Activated CD4-positive, CD25-positive, alpha-beta regulatory T cell treated with anti-CD3 and anti-CD28 coated beads, Interleukin-2, amount 50 U/mL, for 24 hours (primary cell): ENCODE results near the gene ID3.
"Not testable (repeated sequence)": the region's sequence is repeated elsewhere in the genome, so short reads cannot be mapped to it uniquely, and the experiment has no call there.

Experiments used
- ATAC-seq, 2 donors: fragments of 150-1000 bp; cut with Tn5 transposase; one replicate each; pipeline ENCODE4 v1.10.0; 2021; ENCODE audit warnings: mild to moderate bottlenecking in 1 of 2, moderate library complexity in 1 of 2

ID3 gene

DNA sequence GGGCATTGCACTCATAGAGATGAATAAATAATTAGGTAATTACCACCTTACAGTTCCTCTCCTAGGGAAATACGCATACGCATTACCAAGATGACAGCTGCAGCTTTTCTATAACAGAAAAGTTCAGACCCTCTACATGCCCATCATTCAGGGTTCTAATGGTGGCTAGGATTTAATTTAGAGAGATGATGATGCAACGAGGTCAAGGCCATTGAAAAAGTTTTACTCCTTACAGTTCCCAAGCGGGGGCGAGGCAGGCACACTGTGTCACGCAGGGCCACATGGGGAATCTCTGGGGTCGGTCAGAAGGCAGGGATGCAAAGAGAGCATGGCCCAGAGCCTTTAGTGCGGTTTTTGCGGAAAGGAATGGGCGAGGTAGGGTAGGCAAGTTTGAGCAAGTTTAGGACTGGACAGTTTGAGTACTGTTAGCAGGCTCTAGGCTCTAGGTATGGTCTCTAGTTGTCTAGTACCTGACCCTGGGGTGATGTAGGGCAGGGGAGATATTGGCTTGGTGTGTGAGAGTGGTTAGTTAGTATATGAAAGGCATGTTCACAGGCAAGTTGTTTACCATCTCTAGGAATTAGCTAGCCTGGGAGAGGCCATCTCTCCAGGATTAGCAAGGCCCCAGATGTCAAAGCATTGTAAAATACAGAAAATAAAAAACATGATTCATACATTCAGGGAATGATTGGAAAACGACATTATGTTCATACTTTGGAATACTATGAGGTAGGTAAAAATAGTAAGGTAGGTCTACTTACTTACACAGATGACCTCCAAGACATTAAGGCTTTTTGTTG is 29.6 kb upstream of the ID3 start:
- ATAC-seq = no peak

DNA sequence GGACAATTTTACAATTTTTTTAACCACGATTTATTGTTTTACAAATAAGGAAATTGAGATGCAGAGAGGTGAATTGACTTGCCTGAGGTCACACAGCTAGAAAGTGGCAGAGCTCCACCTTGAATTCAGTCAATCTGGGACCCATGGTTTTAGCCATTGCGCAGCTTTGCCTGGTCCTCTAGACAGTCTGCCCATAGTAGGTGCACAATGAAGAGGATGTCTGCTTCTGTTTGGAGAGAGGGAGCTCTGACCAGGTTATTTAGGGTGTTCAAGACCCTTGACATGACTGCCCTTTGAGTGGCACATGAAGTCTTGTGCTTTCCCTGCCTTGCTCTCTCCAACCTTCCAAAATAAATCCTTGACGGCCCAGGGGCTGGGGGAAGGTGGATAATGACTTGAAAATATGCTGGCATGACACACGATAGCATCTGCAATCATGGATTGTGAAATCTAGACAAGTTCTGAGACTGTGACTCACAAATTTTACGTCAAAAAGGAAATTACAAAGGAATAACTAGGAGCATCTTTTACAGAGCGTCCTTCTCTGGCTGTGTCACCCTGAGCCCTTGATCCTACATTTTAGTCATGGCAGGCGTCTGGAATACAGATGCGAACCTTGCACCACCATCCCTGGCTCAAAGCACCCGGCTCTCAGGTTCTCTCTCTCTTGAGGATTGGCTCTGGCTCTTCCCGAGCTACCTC is 26.2 kb upstream of the ID3 start:
- ATAC-seq = no peak

DNA sequence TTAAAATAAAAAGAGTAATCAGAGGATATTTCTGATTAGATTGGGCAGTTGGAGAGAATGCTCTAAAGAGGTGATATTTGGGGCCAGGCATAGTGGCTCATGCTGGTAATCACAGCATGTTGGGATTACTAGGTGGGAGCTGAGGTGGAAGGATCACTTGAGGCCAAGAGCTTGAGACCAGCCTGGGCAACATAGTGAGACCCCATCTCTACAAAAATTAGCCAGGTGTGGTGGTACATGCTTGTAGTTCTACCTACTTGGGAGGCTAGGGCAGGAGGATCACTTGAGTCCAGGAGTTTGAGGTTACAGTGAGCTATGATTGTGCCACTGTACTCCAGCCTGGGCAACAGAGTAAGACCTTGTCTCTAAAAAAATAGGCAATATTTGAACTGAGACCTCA is 24.4 kb upstream of the ID3 start:
- ATAC-seq = not testable (repeated sequence)

DNA sequence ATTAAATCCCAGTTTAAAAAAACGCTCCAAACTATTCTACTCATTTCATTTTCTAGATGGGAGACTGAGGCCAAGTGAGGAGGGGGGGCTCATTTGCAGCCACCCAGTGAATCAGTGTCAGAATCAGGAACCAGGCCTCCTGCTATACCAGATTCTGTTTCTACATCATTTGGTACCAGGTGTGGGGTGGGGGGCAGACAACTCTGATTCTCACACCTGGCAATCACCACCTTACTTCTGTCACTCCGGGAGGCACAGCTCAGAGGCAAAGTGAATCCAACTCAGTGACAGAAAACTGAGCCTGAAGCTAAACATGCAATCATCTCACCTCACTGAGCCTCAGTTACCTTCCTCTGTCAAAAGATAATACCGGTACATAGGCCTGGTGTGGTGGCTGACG is 23.5 kb upstream of the ID3 start:
- ATAC-seq = no peak

DNA sequence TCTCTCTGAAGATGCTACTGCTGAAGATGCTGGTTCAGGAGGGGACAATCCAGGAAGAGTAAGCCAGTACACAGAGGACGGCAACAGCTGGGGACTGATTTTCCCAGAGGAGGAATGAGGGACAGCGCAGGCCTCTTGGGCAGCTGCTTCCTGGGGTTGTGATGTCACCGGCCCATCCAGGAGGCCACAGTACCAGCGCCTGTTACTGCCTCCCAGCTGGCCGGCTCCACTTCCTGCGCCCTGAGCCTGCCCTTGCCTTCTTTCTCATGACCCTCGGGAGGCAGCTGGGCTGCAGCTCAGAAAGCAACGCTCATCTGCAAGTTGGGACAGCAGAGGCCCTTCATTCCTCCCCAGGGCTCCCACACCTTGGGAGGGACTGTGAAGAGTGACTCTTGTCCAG is 21.9 kb upstream of the ID3 start:
- no peak for ATAC-seq

DNA sequence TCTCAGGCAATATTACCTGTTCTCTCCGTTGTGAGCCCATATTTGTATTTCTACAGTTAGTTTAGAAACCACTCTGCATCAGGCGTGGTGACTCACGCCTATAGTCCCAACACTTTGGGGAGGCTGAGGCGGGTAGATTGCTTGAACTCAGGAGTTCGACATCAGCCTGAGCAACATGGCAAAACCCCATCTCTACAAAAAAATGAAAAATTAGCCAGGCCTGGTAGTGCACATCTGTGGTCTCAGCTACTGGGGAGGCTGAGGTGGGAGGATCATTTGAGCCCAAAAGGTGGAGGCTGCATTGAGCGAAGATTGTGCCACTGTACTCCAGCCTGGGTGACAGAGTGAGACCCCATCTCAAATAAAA is 19.7 kb upstream of the ID3 start:
- ATAC-seq = peak in 1 of 2 donors; percentile 37

DNA sequence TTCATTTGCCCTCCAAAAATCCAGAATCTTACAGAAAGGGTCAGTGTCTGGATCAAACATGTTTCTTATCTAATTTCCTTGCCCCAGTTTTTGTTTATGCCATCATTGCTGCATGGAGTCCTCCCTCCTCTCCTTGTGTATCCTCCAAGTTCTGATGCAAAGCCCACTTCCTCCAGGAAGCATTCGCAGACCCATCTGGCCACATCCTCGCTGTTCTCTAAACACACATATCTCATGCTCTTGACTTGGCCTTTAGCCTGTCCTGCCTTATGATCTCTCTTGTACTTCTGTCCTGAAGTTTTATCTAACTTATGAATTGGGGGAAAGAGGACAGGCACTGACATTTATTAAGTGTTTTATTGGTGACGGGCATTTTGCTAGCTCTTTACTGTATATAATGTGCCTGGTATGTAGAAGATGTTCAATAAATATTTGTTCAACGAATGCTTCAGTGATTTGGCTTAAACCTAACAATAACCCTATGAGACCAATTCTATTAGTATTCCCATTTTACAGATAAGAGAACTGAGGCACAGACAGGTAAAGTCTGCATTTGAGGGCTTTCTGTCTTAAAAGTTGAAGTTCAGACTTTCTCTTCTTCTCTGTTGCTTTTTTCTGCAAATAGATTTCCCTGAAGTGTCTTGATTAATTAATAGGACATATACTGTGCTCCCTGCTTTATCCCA is 19.2 kb upstream of the ID3 start:
- no peak for ATAC-seq

DNA sequence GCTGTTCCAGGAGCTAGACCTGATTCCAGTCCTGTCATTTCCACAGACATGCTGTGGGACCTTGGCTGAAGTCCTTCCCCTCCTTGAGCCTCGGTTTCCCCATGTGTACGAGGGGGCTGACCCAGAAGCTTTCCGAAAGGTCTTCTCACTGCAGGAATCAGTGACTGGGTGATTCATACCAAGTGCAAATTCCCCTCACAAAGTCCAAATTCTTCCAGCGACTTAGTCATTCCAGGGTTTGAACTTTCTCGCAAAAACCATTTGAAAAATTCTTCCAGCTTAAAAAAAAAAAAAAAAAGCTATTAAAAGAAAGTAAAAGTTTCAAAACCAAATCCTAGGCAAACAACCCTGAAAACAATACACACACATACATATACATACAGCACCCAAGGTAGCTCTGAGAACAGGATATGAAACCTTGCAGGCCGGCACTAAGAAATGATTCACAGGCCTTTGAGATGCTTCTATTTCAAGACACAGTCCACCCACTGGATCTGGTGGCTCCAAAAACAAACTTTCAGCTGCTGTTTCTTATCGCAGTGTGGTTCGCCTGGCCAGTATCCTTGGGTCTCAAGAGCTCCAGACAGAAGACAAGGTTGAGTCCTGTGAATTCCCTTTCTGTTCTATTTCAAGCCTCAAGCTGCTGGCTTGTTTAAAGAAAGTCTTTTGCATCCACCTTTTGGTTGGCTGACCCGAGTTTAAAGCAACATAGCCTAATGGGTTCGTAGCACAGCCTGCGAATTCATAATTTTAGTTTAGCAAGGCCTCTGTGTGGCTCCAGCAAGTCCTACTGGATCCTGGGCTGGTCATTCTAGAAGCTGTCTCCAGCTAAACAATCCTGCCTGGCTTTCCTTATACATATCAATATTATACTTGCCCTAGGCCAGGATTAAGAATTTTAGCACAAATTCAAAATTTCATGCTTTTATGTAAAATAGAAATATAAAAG is 18.0 kb upstream of the ID3 start:
- peak; percentile 98 to 99 for ATAC-seq

DNA sequence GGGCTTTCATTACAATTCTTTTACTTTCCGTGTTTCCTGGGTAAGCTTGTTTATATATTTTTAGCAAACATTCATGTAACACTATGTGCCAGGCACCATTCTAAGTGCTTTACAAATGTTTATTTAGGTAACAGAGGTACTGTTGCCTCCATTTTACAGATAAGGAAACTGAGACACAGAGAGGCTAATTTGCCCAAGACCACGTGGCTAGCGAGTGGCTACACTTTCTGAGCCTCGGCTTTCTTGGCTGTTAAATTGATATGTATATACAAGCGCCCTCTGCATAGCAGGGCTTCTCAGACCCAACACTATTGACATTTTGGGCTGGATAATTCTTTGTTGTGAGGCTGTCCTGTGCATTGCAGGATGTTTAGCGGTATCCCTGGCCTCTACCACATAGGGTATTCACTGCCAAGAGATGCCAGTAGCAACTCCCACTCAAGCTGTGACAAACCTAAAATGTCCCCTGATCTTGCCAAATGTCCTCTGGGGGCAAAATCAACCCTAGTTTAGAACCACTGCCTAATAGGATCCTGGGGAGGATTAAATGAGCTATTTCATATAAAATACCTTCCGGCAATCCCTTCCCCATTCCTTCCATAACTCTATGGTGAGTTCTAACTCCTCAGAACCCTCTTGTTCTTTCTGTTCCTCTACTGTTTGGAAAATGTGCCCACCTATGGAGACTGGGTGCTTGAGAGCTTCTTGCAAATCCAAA is 17.2 kb upstream of the ID3 start:
- no peak for ATAC-seq

DNA sequence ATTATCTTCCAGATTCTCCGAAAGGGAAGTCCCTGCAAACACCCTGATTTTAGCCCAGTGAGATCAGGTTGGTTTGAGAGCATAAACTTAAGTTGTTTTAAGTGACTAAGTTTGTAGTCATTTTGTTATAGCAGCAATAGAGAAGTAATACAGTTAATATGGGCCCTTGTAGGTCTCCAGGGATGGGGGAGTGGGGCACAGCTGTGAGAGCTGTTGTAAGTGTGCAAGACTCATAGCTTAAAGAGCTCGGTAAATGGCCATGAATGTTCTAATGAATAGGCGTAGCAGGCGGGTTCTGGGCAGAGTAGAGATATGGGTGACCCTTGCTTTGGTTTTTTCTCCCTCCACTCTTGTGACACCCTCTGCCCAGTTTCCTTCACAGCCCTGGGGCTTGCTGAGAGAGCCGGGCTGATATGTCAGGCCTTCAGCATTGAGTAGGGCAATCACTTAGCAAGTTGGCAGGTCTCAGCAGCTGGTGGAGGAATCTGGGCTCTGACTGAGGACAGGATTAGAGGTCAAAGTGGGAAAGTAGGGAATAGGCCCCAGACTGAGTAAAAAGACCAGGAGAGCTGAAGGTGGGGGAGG is 16.0 kb upstream of the ID3 start:
- no peak for ATAC-seq

DNA sequence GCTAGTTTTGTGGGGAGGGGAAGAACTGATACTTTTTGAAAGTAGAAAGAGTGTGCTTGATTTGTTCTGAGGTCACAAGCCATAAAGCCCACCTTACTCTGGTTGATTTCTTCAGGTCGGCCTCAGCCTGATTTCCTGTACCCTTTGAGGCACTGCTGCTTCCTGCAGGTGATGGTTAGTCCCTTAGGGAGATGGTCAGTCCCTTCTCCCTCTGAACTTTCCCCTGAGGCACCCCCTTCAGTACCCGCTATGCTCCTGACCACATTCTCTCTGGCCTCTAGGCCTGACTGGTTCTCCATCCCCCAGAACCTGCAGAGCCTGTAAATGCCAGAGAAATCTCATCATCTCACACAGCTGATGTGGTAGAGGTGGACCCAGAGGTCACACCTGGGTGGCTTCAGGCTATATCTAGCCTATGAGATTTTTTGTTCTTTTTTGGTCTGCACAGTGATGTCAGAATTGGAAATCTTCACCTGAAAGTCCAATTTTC is 15.0 kb upstream of the ID3 start:
- ATAC-seq = no peak

DNA sequence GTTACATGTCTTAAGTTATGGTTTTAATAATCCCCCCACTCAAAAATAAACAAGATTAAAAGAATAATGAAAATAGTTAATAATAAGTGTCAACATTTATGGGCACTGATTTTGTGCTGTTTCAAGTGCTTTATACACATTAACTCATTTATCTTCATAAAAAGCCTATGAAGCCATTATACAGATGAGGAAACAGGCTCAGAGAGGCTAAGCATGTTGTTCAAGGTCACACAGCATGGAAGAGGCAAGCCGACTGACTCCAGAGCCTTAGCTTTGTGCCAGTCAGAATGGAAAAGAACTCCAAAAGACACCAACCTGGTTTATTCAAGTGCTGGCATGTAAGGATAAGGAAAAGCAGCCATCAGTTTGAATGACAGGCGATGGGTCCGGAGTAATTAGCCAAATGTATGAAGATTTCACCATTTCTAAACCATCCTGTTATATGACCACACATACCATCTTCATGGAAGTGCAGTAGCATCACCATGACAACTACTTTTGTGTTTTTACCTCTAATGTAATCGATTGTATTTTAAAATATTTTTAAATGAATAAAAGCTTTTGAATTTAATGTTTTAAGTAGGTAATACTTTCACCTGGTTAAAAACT is 14.4 kb upstream of the ID3 start:
- no peak for ATAC-seq

DNA sequence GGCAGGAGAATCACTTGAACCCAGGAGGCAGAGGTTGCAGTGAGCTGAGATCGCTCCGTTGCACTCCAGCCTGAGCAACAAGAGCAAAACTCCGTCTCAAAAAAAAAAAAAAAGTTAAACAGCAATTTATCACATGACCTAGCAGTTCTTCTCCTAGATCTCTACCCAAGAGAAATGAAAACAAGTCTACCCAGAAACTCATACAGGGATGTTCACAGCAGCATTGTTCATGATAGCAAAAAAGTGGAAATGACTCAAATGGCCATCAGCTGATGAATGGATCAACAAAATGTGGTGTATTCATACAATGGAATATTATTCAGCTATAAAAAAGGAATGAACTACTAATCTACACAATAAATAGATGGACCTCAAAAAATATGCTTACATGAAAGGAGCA is 12.2 kb upstream of the ID3 start:
- no peak for ATAC-seq

DNA sequence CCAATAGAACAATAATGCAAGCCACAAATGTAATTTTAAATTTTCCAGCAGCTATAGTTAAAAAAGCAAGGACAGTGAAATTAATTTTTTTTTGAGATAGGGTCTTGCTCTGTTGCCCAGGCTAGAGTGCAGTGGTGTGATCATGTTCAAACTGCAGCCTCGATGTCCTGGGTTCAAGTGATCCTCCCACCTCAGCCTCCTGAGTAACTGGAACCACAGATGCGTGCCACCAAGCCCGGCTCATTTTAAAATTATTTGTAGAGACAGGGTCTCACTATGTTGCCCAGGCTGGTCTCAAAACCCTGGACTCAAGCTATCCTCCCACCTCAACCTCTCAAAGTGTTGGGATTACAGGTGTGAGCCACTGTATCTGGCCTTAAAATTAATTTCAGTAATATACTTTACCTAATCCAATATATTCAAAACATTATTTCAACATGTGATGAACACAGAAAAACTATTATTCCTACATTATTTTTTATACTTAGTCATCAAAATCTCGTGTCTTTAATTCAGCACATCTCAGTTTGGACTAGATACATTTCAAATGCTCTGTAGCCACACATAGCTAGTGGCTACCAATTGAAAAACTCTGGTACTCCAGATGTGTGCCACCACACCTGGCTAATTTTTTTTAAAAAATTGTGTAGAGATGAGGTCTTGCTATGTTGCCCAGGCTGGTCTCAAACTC is 10.8 kb upstream of the ID3 start:
- no peak for ATAC-seq

DNA sequence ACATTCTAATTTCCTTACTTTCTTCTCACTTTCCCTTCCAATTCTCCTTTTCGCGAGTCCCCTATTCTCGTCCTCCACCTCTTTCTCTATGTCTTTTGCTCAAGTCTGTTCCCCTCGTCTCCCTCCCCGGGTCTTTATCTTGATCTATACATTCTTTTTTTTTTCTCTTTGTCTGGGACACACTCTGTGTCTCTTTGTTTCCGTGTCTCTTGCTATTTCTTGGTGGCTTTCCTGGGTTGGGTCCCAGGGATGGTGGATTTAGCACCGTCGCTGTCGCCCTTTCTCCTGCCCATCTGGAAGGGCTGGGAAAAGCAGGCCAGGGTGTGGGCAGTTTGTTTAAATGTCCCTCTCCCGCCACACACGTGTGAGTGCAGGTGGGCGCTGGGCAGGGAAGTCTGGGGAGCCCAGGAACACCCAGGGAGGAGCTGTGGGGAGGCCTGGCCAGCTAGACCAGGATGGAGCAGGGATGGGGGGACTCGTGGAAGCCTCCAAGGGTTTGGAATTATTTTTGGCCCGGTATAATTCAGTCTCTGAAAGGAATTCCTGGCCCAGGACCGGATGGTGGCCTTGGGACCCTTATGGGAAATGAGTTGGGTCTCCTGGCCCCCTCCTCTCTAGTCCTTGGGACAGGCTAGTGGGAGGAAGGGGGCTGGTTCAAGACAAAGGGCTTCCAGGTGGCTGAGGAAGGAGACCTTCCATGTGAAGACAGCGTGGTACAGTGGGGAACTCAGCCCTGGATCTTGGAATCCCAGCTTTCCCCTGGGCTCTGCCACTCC is 9.5 kb upstream of the ID3 start:
- no peak for ATAC-seq

DNA sequence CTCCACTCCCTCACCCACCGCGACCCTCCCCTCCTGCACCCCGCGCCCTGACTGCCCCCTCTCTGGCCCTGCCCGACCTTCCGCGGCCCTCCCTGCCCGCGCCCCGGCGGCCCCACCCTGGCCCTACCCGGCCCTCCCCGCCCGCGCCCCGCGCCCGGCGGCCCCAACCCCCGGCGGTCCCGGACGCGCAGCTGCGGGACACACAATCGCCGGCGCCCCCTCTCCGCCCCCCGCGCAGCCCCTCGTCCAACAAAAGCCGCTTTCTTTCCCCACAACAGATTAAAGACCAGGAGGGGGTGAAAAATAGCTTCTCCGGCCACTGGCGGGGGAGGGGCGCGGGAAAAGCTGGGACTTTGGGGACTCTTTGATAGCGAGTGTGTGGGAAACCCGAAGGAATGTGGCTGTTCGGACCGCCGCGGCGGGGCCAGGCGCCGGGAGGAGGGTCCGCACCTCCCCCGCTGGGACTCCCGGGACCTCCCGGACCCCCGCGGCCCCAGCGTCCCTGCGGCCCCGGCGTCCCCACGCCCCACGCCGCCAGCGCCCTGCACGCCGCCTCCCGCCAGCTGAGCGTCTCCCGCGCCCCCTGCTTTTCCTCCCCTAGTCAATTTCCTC is 8.8 kb upstream of the ID3 start:
- ATAC-seq = peak in 1 of 2 donors; percentile 32

DNA sequence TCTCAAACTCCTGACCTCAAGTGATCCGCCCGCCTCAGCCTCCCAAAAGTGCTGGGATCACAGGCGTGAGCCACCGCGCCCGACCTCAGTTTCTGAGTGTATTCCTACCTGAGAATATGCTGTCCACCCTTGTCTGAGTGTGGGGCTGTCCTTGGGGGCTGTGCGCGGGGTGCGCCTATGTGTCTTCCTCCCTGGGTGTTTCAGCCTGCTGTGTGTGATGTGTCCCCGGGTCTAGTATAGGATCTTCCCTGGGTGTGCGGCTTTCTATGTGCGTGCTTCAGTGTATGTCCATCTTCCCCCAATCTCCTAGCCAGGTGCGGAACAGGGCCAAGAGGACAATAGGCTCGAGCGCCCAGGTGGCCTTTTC is 8.3 kb upstream of the ID3 start:
- ATAC-seq = no peak

DNA sequence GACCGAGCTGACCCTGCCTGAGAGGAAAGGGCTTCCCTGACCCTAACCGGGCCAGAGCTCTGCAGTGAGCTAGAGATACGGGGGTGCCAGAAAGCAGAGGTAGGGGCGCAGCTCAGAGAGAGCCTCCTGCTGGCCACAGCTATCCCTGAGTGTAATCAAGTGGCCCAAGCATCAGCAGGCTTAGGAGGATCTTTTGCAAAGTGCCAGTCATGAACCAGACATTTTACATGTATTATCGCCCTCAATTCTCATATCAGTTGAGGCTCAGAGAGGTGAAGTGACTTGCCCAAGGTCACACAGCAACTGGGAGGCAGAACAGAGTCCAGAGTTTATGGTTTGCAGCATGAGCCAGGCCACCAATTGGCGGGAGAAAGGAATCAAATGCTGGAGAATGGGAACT is 7.0 kb upstream of the ID3 start:
- no peak for ATAC-seq

DNA sequence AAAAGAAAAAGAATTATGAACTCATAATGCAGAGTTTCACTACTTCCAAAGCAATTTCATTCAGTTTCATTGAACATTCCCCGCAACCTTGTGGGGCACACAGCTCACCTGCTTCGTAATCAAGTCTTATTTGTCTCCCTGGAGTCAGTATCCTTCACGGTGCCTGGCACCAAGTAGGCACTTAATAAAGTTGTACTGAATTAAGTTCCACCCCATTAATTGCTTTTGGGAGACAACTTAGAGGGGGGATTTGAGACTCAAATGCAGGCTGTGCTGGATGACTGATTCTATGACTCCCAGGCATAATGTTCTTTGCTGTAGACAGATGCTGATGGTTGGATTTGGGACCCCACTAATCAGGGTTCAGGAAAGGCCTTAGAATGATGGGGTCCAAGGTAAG is 6.5 kb upstream of the ID3 start:
- no peak for ATAC-seq
